Adrenal gland (tissue), 12 donors: ENCODE data around the gene RAMACL. TPM values are rescaled to one million over a fixed set of nuclear protein-coding genes. Genes with fewer than 3 reads are reported as not detected.

Source experiments
- DNase-seq, 7 donors: peaks; one replicate each; pipeline ENCODE4 v3.0.0-alpha.2; 2019 to 2020
- H3K27ac ChIP-seq, 5 donors: fragments of 200-600 bp; sonication (generic) in 4 of 5; 1 replicate in 3 of 5; 2 replicates in 2 of 5; pipeline versions ENCODE4 v1.5.1 to v1.8.0; 2016 to 2020; ENCODE audit warnings: mild to moderate bottlenecking in 1 of 5
- H3K27me3 ChIP-seq: fragments of 200-600 bp; 2 replicates; pipeline ENCODE4 v1.8.0; 2021
- H3K36me3 ChIP-seq, 2 donors: fragments of 200-600 bp; replicated peaks in 1 of 2; 1 replicate in 1 of 2; 2 replicates in 1 of 2; pipeline versions ENCODE4 v1.5.1 to v1.8.0; 2018 to 2022
- H3K4me1 ChIP-seq, 2 donors: fragments of 200-600 bp; replicated peaks in 1 of 2; 1 replicate in 1 of 2; 2 replicates in 1 of 2; pipeline versions ENCODE4 v1.5.1 to v1.8.0; 2018 to 2021
- H3K4me3 ChIP-seq, 4 donors: fragments of 200-600 bp; sonication (generic) in 3 of 4; one replicate each; pipeline ENCODE4 v1.5.1; 2016 to 2018
- H3K9me3 ChIP-seq, 3 donors: fragments of 200-600 bp; sonication (generic) in 1 of 3; replicated peaks in 1 of 3; 1 replicate in 2 of 3; 2 replicates in 1 of 3; pipeline versions ENCODE4 v1.5.1 to v1.8.0; 2016 to 2021
- POLR2A ChIP-seq, 2 donors: fragments of 450-650 bp; IDR thresholded peaks; one replicate each; pipeline ENCODE4 v1.6.1; 2017; ENCODE audit warnings: antibody characterized with exemption in 2 of 2, mild to moderate bottlenecking in 2 of 2, moderate library complexity in 1 of 2
- WGBS, 4 donors: extraction: QIAGEN DNeasy Blood & Tissue Kit in 2 of 4; methylation state at CpG; one replicate each; pipeline versions ENCODE4 v1.1.5 to v1.1.7; 2013 to 2017; 5-methylcytosine and 5-hydroxymethylcytosine counted together
- intact Hi-C, 2 donors: fragments of 100-400 bp; cut with DNase I; formaldehyde crosslinking; loops; one replicate each; pipeline versions ENCODE4 v1.14.1 to v1.15.0; 2022 to 2023
- polyA plus RNA-seq, 3 donors: library from polyadenylated mRNA; stranded (reverse); fragments of 200-250 nt in 2 of 3; fragments of 350-450 nt in 1 of 3; fragmentation: Illumina TruSeq in 1 of 3; extraction: RNeasy Lipid Tissue Mini Kit (QIAGEN cat#74804) in 1 of 3; gene quantifications; one replicate each; pipeline ENCODE4 v1.2.3, GENCODE V29; 2013 to 2014
- total RNA-seq, 9 donors: library from RNA; depleted of rRNA in 4 of 9; stranded (reverse); fragments of >200 nt in 4 of 9; fragments of 120-200 nt in 1 of 9; fragmentation: NEBNext Ultra II Directional in 1 of 9; extraction: Animal tissue kit (Norgen Biotek cat#: 25700) in 1 of 9; gene quantifications; one replicate each; pipeline versions ENCODE4 v1.1.0 to v1.2.4, GENCODE V29; 2013 to 2023
- TF ChIP-seq, protein P1 (sequence below), 6 experiments: fragments of 450-650 bp in 4 of 6; fragments of 200-600 bp in 2 of 6; sonication (generic) in 1 of 6; IDR thresholded peaks; 1 replicate in 5 of 6; 2 replicates in 1 of 6; pipeline versions ENCODE4 v1.5.1 to v1.8.0; 2016 to 2021; ENCODE audit warnings: antibody characterized with exemption in 6 of 6, mild to moderate bottlenecking in 2 of 6, moderate library complexity in 1 of 6
- donor health status: healthy with polysubstance abuse.
- donor health status: Bipolar disorder and iron deficiency.
- donor health status: DM: yes; HTN: yes; CAD: no.
- donor health status: DM: no; HTN: no; CAD: no.
- donor health status: DM: no; HTN: no; CAD: no.
- donor health status: DM: yes; HTN: yes; CAD: no.

RAMACL gene
- total and polyA plus RNA-seq, 12 donors = 0.14 to 4.2 (median 0.46) TPM

DNA sequence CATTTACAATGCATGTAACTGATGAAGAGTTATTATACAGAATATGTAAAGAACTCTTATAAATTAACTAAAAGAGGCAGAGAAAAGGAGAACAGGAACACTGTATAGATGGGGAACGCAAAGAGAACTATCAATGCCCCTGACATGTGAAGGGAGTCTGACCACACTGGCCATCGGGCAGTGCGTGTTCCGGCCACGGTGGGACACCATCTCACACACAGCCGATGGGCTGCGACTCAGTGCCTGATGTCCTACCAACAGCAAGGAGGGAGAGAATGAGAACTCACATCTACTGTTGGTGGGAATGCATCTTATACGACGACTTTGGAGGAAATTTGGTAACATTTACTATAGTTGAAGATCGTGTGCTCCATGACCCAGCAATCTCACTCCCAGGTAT lies 15.5 kb upstream of the RAMACL start:
- TF ChIP-seq, protein P1, sequence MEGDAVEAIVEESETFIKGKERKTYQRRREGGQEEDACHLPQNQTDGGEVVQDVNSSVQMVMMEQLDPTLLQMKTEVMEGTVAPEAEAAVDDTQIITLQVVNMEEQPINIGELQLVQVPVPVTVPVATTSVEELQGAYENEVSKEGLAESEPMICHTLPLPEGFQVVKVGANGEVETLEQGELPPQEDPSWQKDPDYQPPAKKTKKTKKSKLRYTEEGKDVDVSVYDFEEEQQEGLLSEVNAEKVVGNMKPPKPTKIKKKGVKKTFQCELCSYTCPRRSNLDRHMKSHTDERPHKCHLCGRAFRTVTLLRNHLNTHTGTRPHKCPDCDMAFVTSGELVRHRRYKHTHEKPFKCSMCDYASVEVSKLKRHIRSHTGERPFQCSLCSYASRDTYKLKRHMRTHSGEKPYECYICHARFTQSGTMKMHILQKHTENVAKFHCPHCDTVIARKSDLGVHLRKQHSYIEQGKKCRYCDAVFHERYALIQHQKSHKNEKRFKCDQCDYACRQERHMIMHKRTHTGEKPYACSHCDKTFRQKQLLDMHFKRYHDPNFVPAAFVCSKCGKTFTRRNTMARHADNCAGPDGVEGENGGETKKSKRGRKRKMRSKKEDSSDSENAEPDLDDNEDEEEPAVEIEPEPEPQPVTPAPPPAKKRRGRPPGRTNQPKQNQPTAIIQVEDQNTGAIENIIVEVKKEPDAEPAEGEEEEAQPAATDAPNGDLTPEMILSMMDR (IDR thresholded peaks at IDR 0.05) = no peak
- TF ChIP-seq POLR2A (IDR thresholded peaks at IDR 0.05) = no peak
- Histone ChIP-seq H3K9me3 (no peaks in the 10 kb centered on the region), H3K36me3 (no peaks in the 10 kb centered on the region), H3K4me1 (peaks cover 0 to 6% of the 10 kb centered on the region in 2 donors), H3K27me3 (no peaks in the 10 kb centered on the region), H3K4me3 (no peak overlapping the region), H3K27ac (no peak overlapping the region)
- DNase-seq = no peak
- intact Hi-C loops = no loop called here
- WGBS, 4 donors = 95 to 98% (median 96%) methylated on average over 10 of the region's 10 CpGs

DNA sequence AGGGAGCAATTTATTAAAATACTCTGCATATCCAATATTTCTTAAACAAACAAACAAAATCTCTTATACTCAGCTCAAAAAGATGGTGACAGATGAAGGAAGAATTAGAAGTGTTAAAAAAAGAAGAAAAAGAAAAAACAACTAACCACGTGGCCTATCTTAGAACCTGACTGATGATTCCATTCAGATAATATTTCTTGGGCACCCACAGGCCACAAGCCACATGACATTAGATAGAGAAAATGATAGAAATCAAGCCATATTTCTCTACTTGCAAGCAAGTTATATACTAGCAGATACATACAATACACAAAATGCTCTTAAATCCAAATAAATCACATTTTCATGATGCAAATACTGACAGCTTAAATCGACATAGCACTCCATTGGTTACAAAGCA lies 14.5 kb upstream of the RAMACL start:
- H3K27me3 ChIP-seq = no peaks in the 10 kb centered on the region
- no peak overlapping the region for H3K27ac ChIP-seq
- peaks cover 0 to 6% of the 10 kb centered on the region in 2 donors for H3K4me1 ChIP-seq
- no peaks in the 10 kb centered on the region for H3K36me3 ChIP-seq
- DNase-seq = no peak
- intact Hi-C loops = no loop called here
- TF ChIP-seq, protein P1 (IDR thresholded peaks at IDR 0.05) = no peak
- no peak for TF ChIP-seq POLR2A (IDR thresholded peaks at IDR 0.05)
- no peaks in the 10 kb centered on the region for H3K9me3 ChIP-seq
- no peak overlapping the region for H3K4me3 ChIP-seq
- WGBS, 4 donors = 64 to 77% (median 69%) methylated on average over 2 of the region's 2 CpGs

DNA sequence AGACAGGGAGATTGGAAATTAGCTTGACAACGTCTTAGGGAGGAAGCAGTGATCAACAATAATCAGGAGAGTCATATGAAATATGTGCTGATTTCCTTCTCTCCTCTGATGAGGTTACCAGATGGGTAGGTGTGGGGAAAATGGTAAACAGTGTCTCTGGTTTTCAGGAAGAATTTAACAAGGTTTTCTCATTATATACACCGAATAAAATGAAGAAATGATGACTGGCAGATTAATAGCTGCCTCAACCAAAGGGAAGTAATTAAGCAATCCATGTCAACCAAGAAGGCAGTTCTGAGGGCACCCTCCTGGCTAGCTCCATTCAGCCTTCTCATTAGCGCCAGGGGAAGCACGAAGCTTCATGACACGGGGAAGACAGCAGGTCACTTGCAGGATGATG lies 12.7 kb upstream of the RAMACL start:
- intact Hi-C loops = no loop called here
- H3K27ac ChIP-seq = peak overlapping the region in 2 of 5 donors; percentile 22 to 79
- 64 to 75% (median 67%) methylated on average over 5 of the region's 5 CpGs for whole genome bisulfite sequencing, 4 donors

DNA sequence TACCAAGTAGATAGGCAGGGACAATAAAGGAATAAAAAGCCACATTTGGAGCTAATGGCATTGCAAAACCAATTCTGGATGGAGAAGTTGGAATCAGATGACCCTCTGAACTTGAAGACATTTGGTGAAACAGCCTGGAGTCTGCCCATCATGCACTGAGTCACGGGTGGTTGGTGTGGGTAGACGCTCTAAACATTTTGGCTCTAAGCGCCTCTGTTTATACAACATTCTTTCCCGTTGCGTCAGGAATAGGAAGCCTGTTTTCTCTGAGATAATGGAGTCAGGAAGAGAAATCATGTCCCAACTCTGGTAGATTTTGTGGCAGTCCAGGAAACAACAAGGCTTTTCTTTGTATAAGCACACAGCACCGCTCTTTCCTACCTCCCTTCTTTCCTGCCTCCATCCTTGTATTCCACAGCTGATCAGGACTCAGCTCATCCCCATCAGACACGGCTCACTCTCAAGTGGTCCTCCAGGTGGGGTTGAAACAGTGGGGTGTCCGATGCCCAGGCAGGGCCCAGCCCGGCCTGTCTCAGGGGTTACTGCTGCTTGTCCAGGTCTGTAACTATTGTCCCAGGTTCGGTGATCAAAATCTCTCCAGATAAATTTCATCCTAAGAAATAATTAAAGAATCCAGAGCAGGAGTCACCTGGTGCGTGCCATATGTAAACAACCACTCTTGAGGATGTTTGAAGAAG lies 12.1 kb upstream of the RAMACL start:
- intact Hi-C loops = no loop called here
- DNase-seq = peak in 3 of 7 donors; percentile 35 to 46 (median 41)
- Histone ChIP-seq H3K4me3 (no peak overlapping the region), H3K27ac (peak overlapping the region in 3 of 5 donors; percentile 22 to 79 (median 29)), H3K27me3 (no peaks in the 10 kb centered on the region), H3K36me3 (no peaks in the 10 kb centered on the region), H3K9me3 (peaks cover 0 to 4% (median 0%) of the 10 kb centered on the region in 3 donors), H3K4me1 (peaks cover 0 to 6% of the 10 kb centered on the region in 2 donors)
- 68 to 76% (median 73%) methylated on average over 11 of the region's 11 CpGs for WGBS, 4 donors
- TF ChIP-seq POLR2A (IDR thresholded peaks at IDR 0.05) = no peak
- TF ChIP-seq, protein P1 (IDR thresholded peaks at IDR 0.05) = no peak

More for the DNA sequence above, 12.7 kb upstream of the RAMACL start:
- Histone ChIP-seq H3K27me3 (no peaks in the 10 kb centered on the region), H3K36me3 (no peaks in the 10 kb centered on the region), H3K9me3 (no peaks in the 10 kb centered on the region), H3K4me1 (peaks cover 0 to 6% of the 10 kb centered on the region in 2 donors), H3K4me3 (no peak overlapping the region)
- DNase-seq = no peak
- TF ChIP-seq, protein P1 (IDR thresholded peaks at IDR 0.05) = no peak
